Activated CD4-positive, alpha-beta T cell treated with anti-CD3 and anti-CD28 coated beads for 4 hours (primary cell): ENCODE measurements around the gene SEMA4C.

Source experiments
- DNase-seq, 2 donors: peaks; one replicate each; pipeline ENCODE4 v3.0.0-alpha.2; 2020

SEMA4C gene

DNA sequence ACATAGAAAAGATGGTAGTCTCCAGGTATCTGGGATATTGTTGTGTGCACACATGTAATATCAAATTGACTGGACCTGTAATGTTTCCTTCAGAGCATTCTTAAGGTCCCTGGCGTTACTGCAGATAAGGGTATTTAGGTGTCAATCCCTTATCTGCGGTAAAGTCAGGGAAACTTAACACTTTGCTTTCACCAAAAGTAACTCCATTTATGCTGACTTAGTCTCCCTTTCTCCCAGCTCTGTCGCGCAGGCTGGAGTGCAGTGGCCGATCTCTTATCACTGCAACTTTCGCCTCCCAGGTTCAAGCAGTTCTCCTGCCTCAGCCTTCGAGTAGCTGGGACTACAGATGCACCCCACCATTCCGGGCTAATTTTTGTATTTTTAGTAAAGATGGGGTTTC, 52.0 kb downstream of the SEMA4C start:
- DNase-seq, result no peak

DNA sequence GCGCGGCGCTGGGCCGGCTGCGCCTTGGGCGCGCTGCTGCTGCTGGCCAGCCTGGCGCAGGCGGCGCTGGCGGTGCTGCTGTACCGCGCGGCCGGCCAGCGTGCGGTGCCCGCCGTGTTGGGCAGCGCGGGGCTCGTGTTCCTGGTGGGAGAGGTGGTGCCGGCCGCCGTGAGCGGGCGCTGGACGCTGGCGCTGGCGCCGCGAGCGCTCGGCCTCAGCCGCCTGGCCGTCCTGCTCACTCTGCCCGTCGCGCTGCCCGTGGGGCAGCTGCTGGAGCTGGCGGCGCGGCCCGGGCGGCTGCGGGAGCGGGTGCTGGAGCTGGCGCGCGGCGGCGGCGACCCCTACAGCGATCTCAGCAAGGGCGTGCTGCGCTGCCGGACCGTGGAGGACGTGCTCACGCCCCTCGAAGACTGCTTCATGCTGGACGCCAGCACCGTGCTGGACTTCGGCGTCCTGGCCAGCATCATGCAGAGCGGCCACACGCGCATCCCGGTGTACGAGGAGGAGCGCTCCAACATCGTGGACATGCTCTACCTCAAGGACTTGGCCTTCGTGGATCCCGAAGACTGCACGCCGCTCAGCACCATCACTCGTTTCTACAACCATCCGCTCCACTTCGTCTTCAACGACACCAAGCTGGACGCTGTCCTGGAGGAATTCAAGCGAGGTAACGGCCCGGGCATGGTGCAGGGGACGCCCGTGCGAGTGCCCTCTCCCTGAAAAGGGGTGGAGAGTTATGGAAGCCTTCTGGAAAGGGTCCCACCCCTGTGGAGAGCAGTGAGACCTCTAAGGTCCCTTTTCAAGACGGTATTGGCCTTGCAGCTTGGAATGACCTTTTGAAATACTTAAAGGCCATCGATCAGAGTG, 52.8 kb downstream of the SEMA4C start:
- DNase-seq, result no peak

DNA sequence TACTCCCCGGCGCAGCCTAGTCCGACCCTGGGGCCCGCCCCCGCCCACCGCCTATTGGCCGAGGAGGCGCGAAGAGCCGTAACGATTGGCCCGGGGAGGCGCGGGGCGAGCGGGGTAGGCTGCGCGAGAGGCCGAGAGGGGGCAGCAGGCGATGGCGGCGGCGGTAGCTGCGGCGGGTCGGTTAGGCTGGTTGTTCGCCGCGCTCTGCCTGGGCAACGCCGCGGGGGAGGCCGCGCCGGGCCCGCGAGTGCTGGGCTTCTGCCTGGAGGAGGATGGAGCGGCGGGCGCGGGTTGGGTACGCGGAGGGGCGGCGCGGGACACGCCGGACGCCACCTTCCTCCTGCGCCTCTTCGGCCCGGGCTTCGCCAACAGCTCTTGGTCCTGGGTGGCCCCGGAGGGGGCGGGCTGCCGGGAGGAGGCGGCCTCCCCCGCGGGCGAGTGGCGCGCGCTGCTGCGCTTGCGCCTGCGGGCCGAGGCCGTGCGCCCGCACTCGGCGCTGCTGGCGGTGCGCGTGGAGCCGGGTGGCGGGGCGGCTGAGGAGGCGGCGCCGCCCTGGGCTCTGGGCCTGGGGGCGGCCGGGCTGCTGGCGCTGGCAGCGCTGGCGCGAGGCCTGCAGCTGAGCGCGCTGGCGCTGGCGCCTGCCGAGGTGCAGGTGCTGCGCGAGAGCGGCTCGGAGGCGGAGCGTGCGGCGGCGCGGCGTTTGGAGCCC, 53.6 kb downstream of the SEMA4C start, which contains the start of gene CNNM3:
TSS of gene CNNM3 (plus strand) at position 142 of the 709 bp plus-strand sequence. CDS start at position 152, 10 bp downstream.
- DNase-seq, result peak; percentile 95

DNA sequence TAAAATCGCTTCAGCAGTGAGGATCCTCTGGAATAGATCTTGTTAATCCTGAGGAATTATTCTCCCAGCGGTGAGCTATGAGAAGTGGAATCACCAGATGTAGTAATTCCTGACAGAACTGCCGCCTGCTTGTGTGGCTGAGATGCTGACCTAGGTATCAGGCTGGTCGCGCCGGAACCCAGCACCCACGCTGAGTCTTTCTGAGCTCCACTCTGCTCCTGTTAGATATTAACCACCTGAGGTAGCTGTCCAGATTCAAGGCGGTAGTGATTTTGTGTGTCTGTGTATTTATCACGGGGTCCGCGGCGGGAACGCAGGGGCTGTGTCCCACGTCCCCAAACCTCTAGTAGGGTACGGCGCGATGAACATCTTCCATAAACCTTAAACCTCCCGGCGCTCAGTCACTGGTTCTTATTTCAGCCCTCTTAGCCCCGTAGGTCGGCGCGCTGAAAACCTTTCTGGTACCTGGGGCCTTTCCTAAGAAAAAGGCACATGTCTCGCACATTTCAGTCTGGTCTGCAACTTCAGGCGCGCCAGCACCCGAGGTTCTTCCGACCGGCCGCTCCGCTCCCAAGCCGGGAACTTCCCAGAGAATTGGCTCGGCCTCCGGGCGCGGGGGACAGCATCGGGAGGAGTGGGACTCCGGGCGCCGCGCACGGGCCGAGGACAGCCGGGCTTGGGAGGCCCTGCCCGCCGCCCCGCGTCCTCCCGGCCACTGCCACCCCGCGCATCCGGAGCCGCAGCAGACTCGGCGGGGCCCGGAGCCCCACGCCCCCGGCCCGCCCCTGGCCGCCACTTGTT, 54.4 kb downstream of the SEMA4C start:
- peak; percentile 26 to 42 for DNase-seq

DNA sequence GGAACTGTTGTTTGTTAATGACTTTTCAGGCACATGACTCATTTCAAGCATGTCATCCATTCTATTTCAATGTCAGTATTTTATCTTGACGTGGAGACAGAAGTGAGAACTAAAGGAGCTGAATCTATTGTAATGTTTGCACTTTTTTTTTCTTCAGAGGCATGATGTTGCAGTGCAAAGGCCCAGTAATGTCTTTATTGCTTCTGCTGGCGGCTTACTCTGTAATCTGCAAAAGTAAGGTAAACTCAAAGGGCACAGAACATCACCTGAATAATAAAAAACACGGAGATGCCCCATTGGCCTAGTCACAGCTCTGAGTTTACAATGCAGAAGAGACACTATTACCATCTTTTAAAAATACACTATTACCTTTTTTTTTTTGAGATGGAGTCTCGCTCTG, 56.2 kb downstream of the SEMA4C start:
- DNase-seq, result no peak

- DNase-seq, result no peak
These were observed 58.0 kb downstream of the SEMA4C start for GRCh38 chr2:96811917-96812316.

DNA sequence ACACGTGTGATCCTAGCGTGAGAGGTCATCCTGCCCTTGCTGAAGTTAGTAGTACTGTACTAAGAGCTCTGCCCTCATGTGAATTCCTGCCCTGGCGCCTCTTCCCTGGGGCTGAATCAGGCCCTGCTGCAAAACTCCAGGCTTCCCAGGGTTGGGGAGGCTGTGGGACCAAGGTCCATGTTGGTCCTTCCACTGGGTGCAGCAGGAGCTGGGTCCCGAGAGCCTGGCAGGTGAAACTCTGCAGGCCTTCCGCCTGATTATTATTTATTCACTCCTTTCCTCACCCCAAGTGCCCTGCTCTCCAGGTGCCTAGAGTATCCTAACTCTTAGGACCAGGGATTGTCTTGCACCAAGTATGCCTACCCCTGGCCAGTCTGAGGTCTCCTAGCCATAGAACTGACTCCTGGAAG, 59.1 kb downstream of the SEMA4C start:
- no peak for DNase-seq

DNA sequence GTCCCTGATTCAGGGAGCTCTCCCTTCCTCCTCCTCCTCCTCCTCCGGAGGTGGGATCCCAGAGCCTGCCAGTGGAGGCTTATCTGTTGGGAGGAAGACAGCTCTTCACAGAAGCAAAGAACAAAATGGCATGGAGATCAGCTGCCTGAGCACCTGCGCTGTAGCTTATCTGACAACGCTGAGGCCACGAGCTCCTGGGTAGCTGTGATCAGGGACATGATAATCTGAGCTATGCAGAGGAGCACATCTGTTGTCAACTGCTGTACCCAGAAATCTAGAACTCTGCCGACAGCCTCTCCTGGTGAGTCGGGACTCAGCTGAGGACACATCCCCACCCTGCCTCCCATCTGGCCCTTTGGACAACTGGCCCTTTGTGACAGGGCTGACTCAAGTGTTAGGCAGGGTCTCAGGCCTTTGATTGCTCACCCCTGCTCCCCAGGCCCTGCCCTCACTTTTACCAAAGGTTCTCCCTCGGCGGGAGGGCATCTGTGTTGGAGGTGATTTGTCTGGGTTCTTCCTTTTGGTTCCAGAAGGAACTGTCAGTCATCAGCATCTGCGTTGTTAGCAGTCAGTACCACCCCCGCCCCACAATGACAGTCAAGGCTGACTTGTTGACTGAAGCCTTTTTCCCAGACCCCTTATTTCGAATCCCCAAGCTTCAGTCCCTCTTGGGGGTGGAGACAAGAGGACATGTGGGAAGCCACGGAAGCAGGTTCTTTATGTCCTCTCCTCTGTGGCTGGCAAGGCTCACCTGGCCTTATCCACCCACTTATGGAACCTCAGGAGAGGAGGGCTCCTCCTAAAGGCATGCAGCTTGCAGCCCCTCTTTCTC, 59.7 kb downstream of the SEMA4C start:
- DNase-seq, result no peak
